DND-41 (cell line): ENCODE results near the gene PRRC2C.
"Not testable (repeated sequence)": the region's sequence is repeated elsewhere in the genome, so short reads cannot be mapped to it uniquely, and the experiment has no call there.

Experiments used
- ATAC-seq: fragments of 200-7000 bp; cut with Tn5 transposase; 3 replicates; pipeline ENCODE4 v1.9.1; 2021; ENCODE audit warnings: low read depth; ENCODE audit not compliant: insufficient read depth
- DNase-seq: peaks from one replicate; pipeline ENCODE4 v3.0.0-alpha.2; 2020
- H2AFZ ChIP-seq: 2 replicates; pipeline ENCODE4 v1.6.0; 2012; ENCODE audit warnings: low read depth, low read length
- H3K27ac ChIP-seq: 2 replicates; pipeline ENCODE4 v1.5.1; 2012; ENCODE audit warnings: low read length, inconsistent platforms
- H3K27me3 ChIP-seq: fragments of 200-600 bp; sonication (generic); 2 replicates; pipeline ENCODE4 v1.6.0; 2012; ENCODE audit warnings: low read length, mild to moderate bottlenecking, inconsistent platforms; ENCODE audit not compliant: insufficient read depth, poor library complexity
- H3K36me3 ChIP-seq: 2 replicates; pipeline ENCODE4 v1.5.1; 2012; ENCODE audit warnings: low read length, inconsistent platforms; ENCODE audit not compliant: insufficient read depth
- H3K4me1 ChIP-seq: 2 replicates; pipeline ENCODE4 v1.5.1; 2012; ENCODE audit warnings: mild to moderate bottlenecking, low read length; ENCODE audit not compliant: insufficient read depth
- H3K4me2 ChIP-seq: 2 replicates; pipeline ENCODE4 v1.6.0; 2012; ENCODE audit warnings: mild to moderate bottlenecking, moderate library complexity, low read length, inconsistent platforms; ENCODE audit not compliant: insufficient read depth
- H3K4me3 ChIP-seq, 2 experiments: fragments of 200-600 bp in 1 of 2; shearing (Covaris generic) in 1 of 2; 2 replicates each; pipeline ENCODE4 v1.5.1; 2012 to 2016; ENCODE audit warnings: inconsistent platforms in 2 of 2, low read length in 2 of 2, mild to moderate bottlenecking in 2 of 2, low read depth in 1 of 2, moderate library complexity in 1 of 2
- H3K79me2 ChIP-seq: 2 replicates; pipeline ENCODE4 v1.6.0; 2012; ENCODE audit warnings: low read length, inconsistent platforms; ENCODE audit not compliant: insufficient read depth
- H3K9ac ChIP-seq: 2 replicates; pipeline ENCODE4 v1.6.0; 2012; ENCODE audit warnings: low read depth, mild to moderate bottlenecking, inconsistent platforms, low read length, moderate library complexity
- H3K9me3 ChIP-seq: 2 replicates; pipeline ENCODE4 v1.5.1; 2012; ENCODE audit warnings: low read length, moderate library complexity, mild to moderate bottlenecking, inconsistent platforms; ENCODE audit not compliant: insufficient read depth, severe bottlenecking
- H4K20me1 ChIP-seq: 2 replicates; pipeline ENCODE4 v1.6.0; 2012; ENCODE audit warnings: low read length; ENCODE audit not compliant: insufficient read depth
- CTCF ChIP-seq: IDR thresholded peaks from 2 replicates; pipeline ENCODE4 v1.5.1; 2012; ENCODE audit warnings: borderline replicate concordance, low read length, moderate library complexity, mild to moderate bottlenecking; ENCODE audit not compliant: poor library complexity, severe bottlenecking; ENCODE audit errors: extremely low read depth
- EZH2 ChIP-seq: IDR thresholded peaks from 3 replicates; pipeline ENCODE4 v1.6.1; 2012; ENCODE audit warnings: borderline replicate concordance, low read depth, mild to moderate bottlenecking, moderate library complexity, low read length, inconsistent platforms; ENCODE audit not compliant: severe bottlenecking

Gene PRRC2C

GRCh38 chr1:171611306-171611705 lies 126.0 kb downstream of the PRRC2C start:
- no peaks in the 10 kb centered on the region for H3K79me2 ChIP-seq
- H3K4me2 ChIP-seq: no peak overlapping the region
- H3K36me3 ChIP-seq: no peaks in the 10 kb centered on the region
- H3K9ac ChIP-seq: no peak overlapping the region
- DNase-seq (no peak), ATAC-seq (no peak)
- no peaks in the 10 kb centered on the region for H4K20me1 ChIP-seq
- H2AFZ ChIP-seq: no peak overlapping the region
- H3K4me3 ChIP-seq: no peak overlapping the region
- H3K27me3 ChIP-seq: no peaks in the 10 kb centered on the region
- no peaks in the 10 kb centered on the region for H3K4me1 ChIP-seq
- no peak overlapping the region for H3K27ac ChIP-seq
- H3K9me3 ChIP-seq: no peaks in the 10 kb centered on the region
- no peak for TF ChIP-seq CTCF
- TF ChIP-seq EZH2: no peak

- no peaks in the 10 kb centered on the region for H3K4me1 ChIP-seq
- DNase-seq: no peak
- H4K20me1 ChIP-seq: no peaks in the 10 kb centered on the region
- ATAC-seq: no peak
- no peak overlapping the region for H3K4me2 ChIP-seq
- no peak for TF ChIP-seq CTCF
- no peak for TF ChIP-seq EZH2
- no peaks in the 10 kb centered on the region for H3K27me3 ChIP-seq
- no peaks in the 10 kb centered on the region for H3K36me3 ChIP-seq
- no peak overlapping the region for H2AFZ ChIP-seq
- H3K27ac ChIP-seq: no peak overlapping the region
- no peak overlapping the region for H3K9ac ChIP-seq
- H3K9me3 ChIP-seq: no peaks in the 10 kb centered on the region
- H3K79me2 ChIP-seq: no peaks in the 10 kb centered on the region
- H3K4me3 ChIP-seq: no peak overlapping the region
Measured at GRCh38 chr1:171613282-171613681, 128.0 kb downstream of the PRRC2C start.

- ATAC-seq, H2AFZ ChIP-seq, H3K27me3 ChIP-seq, H3K4me2 ChIP-seq, H3K9me3 ChIP-seq, H3K27ac ChIP-seq, H3K4me3 ChIP-seq, H3K79me2 ChIP-seq, H3K36me3 ChIP-seq, H3K9ac ChIP-seq, H3K4me1 ChIP-seq, H4K20me1 ChIP-seq, DNase-seq: not testable (repeated sequence)
Measured at GRCh38 chr1:171615122-171615906, 130.0 kb downstream of the PRRC2C start.

- H2AFZ ChIP-seq: no peak overlapping the region
- no peaks in the 10 kb centered on the region for H4K20me1 ChIP-seq
- DNase-seq (no peak), ATAC-seq (no peak)
- no peaks in the 10 kb centered on the region for H3K27me3 ChIP-seq
- no peak for TF ChIP-seq CTCF
- no peak for TF ChIP-seq EZH2
- no peak overlapping the region for H3K9ac ChIP-seq
- no peak overlapping the region for H3K4me2 ChIP-seq
- no peaks in the 10 kb centered on the region for H3K36me3 ChIP-seq
- no peaks in the 10 kb centered on the region for H3K9me3 ChIP-seq
- no peak overlapping the region for H3K27ac ChIP-seq
- H3K4me3 ChIP-seq: no peak overlapping the region
- H3K4me1 ChIP-seq: no peaks in the 10 kb centered on the region
- no peaks in the 10 kb centered on the region for H3K79me2 ChIP-seq
Measured at GRCh38 chr1:171616586-171616985, 131.3 kb downstream of the PRRC2C start.
